Measurements from ENCODE around the gene CCDC12.

CCDC12 gene

DNA sequence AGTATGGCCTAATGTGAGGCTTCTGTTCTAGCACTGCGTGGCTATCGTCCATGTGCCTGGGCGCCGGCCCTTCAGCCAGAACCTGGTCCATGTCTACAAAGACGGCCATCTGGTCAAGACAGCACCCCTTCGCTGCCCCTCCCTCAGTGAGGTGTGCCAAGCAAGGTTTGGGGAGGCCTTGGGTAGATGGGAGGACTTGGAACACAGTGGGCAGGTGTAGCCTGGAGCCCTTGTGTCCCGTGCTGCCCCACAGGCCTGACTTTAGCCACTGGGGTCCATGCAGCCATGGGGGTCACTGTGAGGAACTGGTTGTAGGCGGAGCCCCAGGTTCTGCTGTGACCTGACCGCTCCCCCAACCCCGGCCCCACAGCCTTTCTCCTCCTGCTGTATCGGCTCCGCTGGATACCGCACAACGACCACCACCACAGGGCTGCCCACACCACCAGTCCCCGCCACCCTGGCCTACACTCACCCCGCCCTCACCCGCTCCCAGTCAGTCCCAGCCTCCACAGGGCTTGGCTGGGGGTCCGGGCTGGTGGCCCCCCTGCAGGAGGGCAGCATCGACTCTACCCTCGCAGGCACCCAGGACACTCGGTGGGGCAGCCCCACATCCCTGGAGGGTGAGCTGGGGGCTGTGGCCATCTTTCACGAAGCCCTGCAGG, 19.5 kb upstream of the CCDC12 start:
- DNase-seq = no peak

DNA sequence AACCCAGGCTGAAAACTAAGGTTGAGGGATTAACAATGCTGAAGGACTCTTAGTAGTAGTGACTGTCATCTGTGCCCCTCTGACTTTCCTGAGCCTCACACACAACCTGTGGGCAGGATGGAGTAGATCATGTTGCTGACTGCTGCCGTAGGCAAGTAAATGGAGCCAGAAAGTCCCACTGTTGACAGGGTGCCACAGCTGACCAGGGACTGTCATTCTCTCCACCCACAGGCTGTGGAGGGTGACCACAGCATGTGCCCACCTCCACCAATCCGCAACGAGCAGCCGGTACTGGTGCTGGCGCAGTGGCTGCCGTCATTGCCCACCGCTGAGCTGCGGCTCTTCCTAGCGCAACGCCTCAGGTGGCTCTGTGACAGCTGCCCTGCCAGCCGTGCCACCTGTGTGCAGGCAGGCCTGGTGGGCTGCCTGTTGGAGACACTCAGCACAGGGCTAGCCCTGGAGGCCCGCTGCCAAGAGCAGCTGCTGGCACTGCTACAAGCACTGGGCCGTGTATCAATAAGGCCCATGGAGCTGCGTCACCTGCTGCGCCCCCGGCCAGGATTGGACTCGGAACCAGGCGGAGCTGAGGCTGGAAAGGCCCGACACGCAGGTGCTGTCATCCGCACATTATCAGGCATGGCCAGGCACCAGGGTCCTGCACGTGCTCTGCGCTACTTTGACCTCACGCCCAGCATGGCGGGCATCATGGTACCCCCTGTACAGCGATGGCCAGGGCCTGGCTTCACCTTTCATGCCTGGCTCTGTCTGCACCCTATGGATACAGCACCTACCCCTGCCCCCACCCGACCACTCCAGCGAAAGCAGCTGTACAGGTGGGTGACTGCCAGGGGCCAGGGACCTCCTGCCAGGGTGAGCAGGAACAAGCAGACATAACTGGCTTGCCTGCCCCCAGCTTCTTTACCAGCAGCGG, 18.5 kb upstream of the CCDC12 start:
- DNase-seq = no peak

DNA sequence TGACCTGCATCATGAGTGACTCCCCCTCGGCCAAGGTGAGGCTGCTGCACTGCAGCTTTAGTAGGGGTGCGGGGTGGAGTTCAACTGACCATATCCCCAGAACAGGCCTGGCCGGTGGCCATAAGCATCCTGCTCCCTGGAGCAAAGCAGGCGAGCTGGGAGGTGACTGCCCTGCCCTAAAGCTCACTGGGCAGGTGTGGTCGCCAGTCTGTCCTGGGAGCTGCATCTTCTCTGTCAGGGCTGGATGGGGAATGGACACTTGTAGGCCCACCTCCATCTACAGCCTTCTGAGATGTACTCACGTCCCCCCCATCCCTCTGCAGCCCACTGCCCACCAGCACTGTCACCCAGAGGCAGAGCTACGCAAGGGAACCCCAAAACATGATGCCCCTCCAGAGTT, 17.4 kb upstream of the CCDC12 start:
- no peak for DNase-seq

DNA sequence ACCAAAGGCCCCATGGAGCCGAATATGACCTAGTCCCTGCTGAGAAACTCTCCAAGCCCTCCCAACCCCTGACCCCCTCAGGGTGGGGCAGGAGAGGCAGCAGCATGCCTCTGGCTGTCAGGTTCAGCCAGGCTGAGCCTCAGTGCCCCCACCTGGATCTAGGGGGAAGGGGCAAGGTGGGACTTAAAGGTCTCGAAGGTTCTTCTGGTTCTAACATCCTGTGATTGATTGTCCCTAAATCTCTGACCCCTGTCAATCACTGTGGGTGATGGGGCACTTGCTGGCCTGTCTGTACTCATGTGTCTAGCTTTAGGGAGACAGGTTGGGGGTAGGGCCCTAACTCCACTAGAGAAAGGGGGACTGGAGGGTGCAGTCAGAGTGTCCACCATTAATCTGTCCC, 16.7 kb upstream of the CCDC12 start:
- no peak for DNase-seq

DNA sequence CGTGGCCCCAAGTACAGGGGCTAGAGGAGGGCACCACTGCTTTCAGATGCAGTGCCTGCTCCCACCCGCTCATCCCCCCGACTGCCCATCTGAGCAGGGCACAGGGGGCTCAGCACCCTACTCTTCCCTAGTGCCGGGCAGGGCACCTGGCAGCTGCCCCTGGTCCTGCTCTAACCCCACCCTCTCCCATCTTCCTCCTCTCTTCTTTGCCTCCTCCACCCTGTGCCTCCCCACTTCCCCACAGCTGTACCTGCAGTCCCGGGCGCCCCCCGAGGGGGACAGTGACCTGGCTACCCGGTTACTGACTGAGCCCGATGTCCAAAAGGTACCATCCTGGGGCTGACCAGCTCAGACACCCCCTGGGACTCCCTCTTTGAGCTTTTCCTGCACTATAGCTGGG, 15.7 kb upstream of the CCDC12 start:
- DNase-seq = no peak

DNA sequence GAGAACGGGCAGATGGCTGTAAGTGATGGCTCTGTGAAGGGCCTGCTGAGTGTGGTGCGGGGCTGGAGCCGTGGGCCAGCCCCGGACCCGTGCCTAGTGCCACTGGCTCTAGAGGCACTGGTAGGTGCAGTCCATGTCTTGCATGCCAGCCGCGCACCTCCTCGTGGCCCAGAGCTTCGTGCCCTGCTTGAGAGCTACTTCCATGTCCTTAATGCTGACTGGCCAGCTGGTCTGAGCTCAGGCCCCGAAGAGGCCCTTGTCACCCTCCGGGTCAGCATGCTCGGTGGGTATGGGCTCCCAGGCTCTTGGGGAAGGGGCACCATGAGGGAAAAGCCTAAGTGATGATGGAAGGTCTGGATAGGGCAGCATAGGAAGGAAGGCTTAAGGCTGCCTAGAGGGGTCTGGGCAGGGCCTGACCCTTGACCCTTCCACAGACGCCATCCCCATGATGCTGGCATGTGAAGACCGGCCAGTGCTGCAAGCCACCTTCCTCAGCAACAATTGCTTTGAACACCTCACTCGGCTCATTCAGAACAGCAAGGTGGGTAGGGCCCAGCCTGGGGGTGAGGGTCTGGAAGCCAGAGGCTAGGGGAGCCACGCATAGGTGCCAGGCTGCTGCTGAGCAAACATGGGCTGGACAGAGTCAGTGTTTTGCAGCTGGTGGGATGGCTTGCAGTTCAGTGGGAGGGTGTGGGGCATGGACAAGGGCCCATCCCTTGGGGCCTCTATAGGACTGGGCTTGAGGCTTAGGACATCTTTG, 15.0 kb upstream of the CCDC12 start:
- DNase-seq = no peak

DNA sequence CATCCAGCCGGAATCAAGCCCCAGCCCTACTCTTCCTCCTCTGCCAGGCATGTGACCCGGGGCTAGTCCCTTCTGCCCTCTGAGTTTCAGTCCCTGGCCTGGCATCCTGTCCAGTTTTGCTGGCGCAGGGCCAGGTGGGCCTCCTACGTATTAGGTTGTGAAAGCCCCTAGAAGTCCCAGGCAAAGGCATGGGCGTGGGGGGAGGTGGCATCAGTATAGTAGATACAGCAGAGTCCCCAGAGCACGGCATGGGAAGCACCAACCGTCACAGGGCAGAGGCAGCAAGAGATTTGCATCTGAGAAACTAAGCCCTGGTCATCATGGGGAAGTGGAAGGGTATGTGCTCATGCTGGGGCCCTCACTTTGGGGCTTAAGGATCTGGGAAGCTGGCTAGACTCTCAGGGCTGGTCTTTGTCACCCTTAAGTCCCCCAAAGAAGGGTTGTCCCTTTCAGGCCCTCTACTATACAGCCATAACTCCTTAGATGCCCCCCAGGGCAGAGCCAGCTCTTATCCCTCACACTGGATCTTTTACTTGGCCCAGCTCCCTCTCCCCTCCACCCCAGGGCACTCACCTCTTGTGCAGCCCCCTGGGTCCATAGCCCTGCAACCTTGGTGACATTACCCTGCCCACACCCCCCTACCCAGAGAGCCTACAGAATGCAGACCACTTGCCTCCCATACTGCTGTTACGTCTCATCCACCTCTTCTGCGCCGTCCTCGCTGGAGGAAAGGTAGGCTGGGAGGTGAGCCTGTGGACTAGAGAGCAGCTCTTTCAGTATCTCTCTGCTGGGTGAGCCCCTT, 14.2 kb upstream of the CCDC12 start:
- no peak for DNase-seq

DNA sequence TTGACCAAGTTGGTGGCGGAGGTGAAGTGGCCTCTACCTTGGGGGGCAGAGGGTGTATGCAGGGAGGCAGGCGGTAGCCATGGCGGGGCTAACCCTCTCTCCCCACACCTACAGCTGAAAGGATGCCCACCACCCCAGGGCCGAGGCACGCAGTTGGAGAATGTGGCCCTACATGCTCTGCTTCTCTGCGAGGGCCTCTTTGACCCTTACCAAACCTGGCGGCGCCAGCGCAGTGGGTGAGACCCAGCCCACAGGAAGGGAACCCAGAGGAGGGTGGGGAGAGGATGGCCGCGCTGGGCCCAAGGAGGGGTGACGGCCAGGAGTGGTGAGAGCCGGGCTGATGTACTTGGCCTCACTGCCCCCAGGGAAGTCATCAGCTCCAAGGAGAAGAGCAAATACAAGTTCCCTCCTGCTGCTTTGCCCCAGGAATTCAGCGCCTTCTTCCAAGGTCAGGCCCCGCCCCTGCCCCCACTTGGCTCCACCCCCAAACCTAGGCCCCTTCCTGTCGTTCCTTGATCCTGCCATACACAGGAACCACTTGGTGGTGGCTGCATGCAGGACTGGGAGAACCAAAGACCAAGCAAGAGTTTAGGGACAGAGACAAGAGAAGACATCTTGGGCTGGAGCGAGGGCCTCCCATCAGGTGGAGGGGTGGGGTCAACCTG, 12.7 kb upstream of the CCDC12 start:
- DNase-seq = no peak

DNA sequence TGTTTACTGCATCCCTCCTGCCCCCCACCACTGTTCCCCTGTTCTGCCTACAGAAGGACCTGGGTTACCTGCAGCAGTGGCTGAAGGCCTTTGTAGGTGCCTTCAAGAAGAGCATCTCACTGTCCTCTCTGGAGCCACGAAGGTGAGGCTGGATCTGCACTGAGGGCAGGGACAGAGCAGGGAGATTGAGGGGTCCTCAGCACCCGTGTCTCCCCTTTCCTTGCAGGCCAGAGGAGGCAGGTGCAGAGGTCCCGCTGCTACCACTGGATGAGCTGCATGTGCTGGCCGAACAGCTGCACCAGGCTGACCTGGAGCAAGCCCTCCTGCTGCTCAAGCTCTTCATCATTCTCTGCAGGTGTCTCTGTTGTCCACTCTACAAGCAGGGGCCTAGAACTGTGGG, 12.1 kb upstream of the CCDC12 start:
- no peak for DNase-seq

DNA sequence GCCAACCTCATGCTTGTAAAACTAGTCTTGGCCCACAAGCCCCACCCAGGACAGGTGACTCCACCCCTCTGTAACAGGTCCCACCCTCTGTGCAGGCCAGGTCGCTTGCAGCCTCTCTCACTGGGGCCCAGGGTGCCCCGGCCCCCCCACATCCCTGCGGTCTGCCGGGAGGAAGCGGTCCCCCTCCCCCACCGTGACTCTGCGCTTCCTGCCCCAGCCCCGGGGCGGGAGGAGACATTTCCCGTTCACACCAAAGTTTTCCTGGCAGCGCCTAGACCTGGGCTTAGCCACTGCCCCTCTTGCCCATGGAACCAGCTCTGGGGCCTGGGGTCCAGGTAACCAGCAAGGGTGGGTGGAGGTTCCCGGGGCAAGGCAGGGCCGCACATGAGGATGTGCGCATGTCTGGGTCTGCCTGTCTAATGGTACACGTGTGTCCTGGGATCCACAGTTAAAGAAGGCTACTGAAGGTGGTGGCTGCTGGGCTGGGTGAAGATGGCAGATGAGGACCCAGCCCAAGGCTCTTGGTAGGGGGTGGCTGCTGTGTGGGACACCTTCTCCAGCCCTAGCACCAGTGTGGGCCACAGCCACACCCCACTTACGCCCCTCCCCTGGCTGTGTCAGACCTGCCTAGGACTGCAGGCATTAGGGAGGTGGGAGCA, 11.3 kb upstream of the CCDC12 start:
- DNase-seq = peak; percentile 65 to 90 (median 80)

DNA sequence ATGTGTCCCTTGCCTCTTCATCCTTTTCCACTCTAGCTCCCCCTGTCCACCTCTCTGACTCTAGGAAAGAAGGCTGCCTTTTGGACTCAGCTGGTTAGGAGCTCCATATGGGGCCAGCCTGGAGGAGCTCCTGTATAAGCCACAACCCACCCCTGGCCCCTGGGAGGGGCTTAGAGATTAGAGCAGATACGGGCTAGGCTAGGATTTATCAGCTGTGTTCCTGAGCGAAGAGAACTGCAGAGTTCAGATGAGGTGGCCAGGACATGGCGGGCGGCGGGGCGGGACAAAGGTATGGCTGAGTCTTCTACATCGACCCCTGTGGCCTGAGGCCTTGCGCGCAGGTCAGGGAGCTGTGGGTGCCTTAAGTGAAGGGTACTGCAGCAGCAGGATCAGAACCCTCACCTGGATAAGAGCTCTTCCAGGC, 10.8 kb upstream of the CCDC12 start:
- no peak for DNase-seq

DNA sequence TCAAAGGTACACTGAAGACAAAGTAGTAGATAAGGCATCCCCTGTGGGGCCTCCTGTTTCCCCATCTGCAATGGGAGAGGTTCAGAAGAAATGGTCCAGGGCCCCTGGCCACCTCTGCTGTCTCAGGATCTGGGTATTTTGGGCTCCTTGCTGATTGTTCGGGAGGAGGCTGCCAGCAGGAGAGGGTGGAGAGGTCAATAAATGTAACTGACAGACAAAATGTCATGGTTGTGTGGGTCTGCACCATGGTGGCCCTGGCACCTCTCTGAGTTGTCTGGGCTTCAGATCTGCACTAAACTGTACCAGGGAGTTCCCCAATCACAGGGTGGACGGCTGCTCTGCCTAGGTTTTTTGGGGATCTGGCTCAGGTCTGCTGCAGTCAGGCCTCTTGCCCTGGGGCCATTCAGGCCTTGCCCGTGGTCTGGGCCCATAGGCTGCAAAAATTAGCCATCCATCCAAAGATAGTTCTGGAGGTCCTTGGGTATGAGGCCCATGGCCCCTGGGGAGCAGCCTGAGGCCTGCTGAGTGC, 10.3 kb upstream of the CCDC12 start:
- DNase-seq = no peak

DNA sequence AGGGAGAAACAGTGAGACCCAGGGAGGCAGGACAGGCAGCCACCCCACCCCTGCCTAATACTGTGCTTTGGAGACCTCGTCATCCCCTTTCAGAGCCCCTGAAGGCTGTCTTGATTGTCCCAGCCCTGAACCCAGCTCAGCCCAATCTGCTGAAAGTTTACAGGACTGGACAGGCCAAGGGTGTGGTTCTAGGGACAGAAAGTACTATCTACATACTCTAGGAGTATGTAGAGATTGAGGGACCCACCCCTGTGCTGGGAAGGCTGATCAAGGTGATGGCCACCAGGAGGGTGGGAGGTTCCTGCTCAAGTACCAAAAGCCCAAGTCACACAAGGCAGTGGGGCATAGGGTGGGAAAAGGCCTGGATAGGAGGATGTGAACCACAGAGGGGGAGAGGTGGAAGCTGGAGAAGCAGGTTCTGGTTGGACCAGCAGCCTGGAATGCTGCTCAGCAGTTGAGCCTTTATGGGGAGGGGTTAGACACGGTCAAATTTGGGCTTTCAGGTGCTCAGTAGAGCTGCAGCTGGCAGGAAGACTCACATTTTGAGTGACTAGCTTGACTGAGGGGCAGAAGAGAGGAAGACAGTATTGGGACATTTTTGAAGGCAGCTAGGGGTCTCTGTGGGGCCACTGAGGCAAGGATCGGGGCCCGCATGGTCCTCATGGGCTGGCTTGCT, 9.6 kb upstream of the CCDC12 start:
- DNase-seq = no peak

DNA sequence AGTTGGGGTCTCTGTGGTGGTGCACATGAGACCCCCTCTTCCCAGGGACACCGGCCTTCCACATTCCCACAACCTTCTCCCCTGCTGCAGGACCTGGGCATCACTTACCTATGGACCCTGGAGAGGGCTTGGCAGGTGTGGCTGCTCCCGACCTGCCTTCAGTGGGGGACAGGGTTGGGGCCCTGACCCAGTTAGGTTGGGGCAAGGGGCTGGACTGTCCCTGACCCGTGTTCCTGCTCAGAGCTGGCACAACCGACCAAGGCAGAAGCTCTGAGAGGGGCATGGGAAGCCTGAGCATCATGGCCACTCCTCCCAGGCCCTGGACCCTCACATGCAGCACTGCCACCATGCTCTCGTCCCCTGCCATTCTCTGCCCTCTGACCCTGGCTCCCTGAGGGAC, 9.0 kb upstream of the CCDC12 start:
- DNase-seq = no peak

DNA sequence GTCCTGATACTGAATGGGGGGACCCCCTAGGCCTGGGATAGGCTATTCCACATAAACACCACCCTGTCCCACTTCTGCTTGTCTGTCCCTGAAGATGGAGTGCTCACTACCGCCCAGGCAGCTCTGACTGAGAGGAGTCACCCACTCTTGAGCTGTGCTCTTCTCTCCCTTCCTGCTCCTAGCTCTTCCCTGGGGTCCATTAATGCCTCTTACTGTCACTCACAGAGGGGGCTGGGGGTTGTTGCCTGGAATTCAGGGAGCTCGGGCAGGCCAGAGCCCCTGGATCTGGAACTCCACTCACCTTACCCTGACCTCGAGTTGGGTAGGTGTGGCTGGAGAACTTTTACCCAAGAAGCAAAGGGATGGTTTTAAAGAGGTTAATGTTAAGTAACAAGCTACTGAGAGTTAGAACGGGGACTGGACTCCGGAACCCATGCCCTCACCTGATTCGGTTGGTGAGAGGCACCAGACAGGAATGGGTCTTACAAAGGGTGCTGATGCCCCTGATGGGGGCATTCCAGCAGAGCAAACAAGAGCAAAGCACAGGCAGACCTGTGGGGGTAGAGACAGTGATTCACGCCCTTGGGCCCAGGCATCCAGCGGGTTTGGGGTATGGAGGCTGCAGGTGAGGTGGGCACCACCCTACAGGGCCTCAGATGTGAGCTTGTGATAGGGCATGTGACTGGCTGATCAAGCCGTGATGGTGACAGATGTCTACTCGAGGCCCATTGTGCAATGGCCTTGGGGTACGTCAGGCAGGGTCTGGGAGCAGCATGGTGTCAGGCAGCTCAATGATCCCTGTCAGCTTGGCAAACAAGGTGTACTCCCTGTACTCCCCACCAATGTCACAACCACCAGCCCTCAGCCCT, 8.3 kb upstream of the CCDC12 start:
- DNase-seq = no peak

DNA sequence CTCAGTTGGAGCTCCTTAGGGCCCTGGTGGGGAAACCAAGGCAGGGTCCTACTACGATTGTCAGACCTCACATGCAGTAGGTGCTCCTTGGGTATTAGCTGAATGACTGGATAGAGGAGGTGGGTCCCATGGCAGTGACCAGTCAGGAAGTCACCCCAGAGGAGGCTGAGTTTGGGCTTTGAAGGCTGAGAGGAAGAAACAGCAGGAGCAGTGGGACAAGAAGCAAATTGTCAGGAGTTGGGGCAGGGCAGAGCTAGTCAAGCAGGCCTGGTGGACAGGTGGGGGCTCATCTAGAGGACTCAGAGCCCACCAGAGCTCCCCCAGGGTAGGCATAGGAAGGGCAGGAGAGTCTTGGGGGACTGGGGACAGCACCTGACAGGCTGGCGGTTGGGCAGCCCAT, 6.0 kb upstream of the CCDC12 start:
- no peak for DNase-seq

DNA sequence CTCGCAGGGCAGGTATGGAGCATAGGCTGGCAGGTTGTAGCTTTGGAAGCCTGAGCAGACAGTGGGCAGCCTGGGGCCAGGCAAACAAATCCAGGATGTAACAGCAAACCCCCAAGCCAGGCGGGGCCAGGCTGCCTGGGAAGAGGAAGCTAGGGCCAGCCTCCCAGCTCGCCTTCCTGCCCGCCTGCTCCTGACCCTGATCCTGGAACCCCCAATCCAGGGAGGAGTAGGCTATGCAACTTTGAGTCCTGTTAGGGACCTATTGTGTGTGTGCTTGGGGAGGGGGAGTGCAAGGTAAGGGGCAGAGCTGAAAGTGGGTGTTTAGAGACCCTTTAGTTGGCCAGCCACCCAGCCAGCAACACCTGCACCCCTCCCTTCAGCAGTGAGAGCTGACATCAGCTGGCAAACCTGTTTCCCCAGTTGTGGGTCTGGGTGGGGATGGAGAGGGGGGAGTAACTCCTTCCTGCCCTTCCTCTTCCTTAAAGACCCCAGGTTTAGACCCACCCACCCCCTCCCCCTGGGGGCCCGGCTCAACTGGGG, 5.5 kb upstream of the CCDC12 start:
- no peak for DNase-seq

DNA sequence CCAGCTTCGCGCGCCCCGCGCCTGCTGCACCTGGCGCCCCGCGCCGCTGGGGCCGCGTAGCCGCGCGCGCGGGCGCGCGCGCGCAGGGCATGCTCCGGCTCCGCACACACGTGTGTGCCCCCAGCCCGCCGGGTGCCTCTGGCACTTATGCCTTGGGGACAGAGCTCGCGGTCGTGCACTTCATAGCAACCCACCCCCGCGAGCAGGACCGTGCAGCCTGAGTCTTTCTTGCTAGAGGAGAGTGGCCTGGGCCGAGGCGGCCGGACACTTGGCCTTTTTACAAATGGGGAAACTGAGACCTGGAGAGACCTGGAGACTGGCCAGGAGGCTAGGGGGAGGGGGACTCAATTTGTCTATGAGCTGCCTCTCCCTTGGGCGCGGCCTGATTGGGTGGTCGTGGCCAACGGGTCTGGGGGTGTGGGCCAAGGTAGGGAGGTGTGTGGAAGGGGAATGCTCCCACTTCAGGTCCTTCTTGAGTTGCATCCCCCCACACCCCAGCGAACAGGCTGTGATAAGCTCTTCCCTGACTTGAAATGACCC, 3.5 kb upstream of the CCDC12 start:
- no peak for DNase-seq

All from activated CD4-positive, CD25-positive, alpha-beta regulatory T cell (primary cell).